GM21576 (cell line): ENCODE results near the gene AHCTF1.

Source experiments
- ATAC-seq: cut with Tn5 transposase; IDR thresholded peaks from one replicate; pipeline ENCODE4 v1.9.1; 2021; ENCODE audit warnings: mild to moderate bottlenecking, moderate library complexity; ENCODE audit not compliant: unreplicated experiment

Gene AHCTF1

DNA sequence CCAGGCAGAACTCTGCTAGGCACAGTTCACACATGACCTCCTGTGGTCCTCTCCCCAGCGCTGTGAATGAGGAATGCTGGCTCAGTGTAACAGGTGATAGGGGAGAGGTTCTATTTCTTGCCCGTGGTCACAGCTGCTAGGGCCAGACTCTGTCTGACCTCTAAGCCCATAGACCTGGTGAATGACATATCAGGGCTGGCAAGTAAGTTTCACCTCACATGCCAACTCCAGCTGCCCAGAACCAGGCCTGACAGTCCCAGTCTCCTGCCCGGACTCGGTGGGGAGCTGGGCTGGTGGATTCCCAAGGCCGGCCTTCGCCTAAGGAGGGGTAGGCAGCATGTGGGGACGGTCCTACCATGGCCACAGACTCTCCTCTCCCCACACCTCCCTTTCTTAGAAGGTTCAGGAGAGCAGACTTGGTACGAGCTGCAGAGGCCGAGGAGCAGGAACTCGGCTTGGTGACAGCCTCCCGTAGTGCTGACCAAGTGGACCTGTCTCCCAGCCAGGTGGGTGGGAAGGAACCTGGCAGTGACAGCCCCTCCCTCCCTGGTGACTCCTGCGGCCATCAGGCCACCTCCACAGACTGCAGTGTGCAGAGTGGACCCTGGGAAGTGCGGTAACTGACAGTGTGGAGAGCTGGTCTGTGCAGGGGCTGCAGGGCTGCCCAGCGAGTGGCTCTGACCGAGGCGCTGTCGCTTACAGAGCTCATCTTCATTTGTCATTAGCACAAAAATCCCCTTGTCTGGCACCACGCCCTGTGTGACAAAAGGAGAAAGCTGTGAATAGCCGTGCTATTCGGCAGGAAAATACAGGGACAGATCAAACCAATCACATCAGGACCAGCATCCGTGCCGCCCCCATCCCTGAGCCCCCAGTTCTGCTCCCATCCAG, 132.9 kb downstream of the AHCTF1 start:
- no peak for ATAC-seq

GRCh38 chr1:246798107-246798506, 133.6 kb downstream of the AHCTF1 start:
- no peak for ATAC-seq

DNA sequence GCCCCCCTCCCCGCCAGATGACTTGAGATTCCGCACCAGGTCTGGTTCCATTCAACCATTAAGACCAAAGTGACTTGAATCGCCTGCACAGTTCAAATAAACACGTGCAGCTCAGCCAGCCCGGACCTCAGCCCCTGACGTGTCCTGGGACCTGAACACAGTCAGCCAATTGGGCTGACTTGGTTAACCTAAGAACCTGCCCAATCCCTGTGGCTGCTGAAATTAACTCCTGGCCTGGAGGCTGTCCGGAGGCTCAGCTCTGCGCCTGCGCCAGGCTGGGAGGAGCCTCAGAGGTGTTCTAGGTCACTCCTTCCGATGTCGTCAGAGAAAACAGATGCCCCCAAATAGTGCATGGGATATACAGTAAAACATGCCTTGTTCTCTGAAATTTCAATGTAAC, 134.2 kb downstream of the AHCTF1 start:
- no peak for ATAC-seq

DNA sequence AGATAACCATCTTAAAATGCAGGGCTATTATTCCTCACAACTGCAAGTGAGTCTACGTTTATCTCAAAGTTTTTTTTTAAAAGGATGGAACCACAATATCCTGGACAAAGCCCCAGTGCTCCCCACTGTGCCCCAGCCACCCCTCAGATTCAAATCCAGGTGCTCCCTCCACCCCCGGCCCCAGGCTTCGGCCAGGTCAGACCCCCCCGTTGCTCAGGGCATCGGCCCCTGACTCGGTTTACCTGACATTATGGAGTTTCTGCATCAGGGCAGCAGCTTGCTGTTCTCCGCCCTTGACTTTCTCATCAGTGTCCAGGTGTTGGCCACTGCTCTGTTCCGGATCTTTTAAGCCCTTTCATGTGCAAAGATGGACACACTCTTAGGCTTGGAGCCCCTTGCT, 134.6 kb downstream of the AHCTF1 start:
- ATAC-seq: no peak

- ATAC-seq: no peak
Observed at GRCh38 chr1:246795906-246796694, 135.6 kb downstream of the AHCTF1 start.

- ATAC-seq: no peak
Observed at GRCh38 chr1:246794828-246795671, 136.7 kb downstream of the AHCTF1 start.

DNA sequence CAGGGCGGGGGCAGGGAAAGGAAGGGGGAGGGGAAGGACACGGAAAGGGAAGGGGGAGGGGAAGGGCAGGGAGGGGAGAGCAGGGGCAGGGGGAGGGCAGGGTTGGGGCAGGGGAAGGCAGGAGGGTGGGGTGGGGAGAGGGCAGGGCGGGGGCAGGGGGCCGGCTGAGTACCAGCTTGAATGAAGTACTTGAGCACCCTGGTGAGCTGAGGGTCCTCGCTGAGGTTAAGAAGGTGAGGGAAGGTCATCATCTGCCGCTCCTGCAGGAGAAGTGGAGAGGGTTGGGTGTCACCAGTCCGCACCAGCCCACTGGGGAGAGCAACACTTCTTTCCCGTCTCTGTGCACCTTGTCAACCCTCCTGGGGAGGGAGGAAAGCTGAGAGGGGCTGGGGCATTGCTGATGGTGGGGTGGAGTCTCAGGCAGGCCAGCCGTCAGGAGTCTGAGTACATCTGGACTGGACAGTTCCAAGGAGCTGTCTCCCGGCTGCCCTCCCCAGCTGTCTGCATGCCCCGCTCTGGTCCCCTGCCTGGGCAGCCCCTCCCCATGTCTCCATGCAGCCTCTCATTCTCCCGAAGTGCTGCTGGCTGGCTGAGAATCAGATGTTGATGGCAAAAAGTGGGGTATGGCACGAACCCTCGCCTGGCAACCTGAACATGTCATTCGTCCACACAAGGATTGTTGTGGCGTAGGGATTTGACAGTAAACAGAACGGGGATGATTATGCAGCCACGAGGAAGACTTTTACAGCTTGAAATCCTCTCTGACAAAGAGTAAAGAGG, 137.5 kb downstream of the AHCTF1 start:
- no peak for ATAC-seq

- ATAC-seq: no peak
Observed at GRCh38 chr1:246793356-246793896, 138.3 kb downstream of the AHCTF1 start.

- ATAC-seq: no peak
Observed at GRCh38 chr1:246792603-246793002, 139.1 kb downstream of the AHCTF1 start.

DNA sequence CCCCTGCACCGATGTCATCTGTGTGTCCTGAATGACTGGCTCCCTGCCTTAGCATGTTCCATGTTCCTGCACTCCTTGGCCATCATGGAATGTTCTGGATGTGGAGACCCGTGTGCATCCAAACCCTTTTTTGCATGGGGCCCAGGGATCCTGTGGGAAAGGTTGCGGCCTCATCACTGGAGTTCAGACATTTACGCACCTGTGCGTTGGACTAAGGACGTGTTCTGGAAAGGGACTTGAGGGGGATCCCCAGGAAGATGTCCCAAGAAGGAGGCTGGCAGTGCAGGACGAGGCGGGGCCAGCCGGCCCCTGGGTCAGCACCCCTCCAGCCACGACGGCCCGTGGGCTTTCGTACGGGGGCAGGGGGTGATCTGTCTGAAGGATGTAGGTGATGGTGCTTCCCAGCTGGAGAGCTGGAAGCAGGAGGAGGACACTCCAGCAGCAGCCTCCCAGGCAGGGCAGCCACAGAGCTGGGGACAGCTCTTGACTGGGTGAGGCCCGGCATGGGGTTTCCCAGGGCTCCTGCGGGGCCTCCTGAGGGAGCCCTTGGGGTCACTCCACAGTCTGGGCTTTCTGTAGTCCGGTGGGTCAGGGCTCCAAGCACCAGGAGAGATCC, 140.3 kb downstream of the AHCTF1 start:
- no peak for ATAC-seq

DNA sequence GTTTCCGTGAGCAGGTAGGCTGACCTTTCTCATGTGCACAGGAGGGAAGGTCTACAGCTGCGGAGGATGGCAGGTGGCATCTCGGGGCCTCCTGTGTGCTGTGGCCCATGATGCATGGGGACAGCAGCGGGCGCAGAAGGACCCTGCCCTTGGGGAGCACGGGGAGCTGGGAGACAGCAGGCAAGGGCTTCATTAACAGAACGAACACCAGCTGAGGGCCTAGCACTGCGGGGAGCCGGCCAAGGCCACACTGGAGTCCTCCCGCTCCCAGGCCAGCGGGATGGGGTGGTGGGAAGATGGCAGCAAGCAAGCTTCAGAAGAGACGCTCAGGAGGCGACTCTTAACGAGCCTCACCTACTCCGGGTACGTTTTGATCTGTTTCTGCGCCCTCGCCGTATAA, 140.9 kb downstream of the AHCTF1 start:
- no peak for ATAC-seq

DNA sequence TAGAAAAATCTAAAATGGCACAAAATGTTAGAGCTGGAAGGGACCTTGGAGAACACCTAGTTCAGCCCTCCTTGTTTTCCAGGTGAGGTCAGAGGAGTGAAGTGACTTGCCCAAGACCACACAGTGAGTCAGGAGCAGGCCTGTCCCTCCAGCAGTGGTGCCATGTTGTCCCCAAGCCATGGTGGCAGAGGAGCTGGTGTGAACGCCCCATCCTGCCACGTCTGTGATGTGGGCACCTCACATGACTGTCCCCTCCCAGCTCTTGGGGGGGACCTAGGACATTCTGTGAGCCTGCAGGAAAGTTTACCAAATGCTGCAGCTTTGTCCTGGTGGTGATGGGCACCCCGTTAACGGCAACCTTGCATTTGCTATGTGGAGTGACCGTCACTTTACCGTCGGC, 141.4 kb downstream of the AHCTF1 start:
- no peak for ATAC-seq

DNA sequence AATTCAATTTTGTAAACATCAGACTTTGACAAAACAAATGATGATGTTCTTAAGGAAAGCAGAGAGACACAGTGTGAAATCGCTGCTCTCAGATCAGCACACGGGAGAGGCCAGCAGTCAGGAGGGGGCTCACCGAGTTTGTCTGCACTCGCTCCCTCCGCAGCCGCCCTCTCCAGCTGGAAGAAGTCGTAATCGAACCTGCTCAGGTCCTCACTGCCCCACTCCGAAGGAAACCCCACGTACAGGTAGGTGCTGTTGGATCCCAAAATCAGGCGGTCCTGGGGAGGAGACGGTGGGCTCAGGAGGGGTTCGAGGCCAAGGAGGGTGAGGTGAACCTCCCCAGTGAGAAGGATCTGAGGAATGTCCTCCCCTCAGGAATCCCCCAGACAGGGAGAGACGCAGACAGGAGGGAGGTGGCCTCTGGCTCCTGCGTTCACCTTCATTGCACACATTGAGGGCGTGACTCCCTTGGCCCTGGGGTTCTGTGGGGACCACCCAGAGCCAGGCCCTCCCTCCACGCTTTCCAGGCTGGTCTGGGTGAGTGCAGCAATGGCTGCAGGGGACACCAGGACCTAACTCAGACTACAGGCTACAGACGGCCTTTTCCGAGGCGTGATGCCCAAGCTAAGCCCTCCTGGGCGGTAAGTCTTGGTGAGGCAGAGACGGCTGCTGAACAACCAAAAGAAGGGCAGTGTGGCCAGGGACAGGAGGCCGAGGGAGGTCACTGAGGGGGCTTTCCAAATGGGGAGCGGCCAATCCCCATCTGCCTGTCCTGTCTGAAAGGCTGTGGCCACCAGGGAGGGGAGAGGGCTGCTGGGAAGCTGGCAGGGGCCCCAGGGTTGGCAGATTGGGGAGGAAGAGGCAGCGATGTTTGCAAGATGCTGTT, 142.1 kb downstream of the AHCTF1 start:
- no peak for ATAC-seq
